Hepatocyte (in vitro differentiated cells): ENCODE measurements around the gene PRDM5. TPM values are rescaled to one million over a fixed set of nuclear protein-coding genes. Genes with fewer than 3 reads are reported as not detected.

ENCODE experiments used
- DNase-seq: peaks from one replicate; pipeline ENCODE4 v3.0.0-alpha.2; 2016; ENCODE audit warnings: low spot score
- H2AFZ ChIP-seq: fragments of 200-600 bp; sonication (generic); 2 replicates; pipeline ENCODE4 v1.6.0; 2016; ENCODE audit warnings: antibody characterized with exemption, mild to moderate bottlenecking
- H3K27ac ChIP-seq: fragments of 200-600 bp; sonication (generic); 2 replicates; pipeline ENCODE4 v1.5.1; 2016; ENCODE audit warnings: mild to moderate bottlenecking
- H3K27me3 ChIP-seq: fragments of 200-600 bp; sonication (generic); 2 replicates; pipeline ENCODE4 v1.6.1; 2016
- H3K36me3 ChIP-seq: fragments of 200-600 bp; sonication (generic); replicated peaks from 2 replicates; pipeline ENCODE4 v1.5.1; 2016; ENCODE audit warnings: low read depth; ENCODE audit not compliant: insufficient read depth
- H3K4me1 ChIP-seq: fragments of 200-600 bp; sonication (generic); 2 replicates; pipeline ENCODE4 v1.5.1; 2016; ENCODE audit warnings: mild to moderate bottlenecking, moderate library complexity; ENCODE audit not compliant: insufficient read depth
- H3K4me2 ChIP-seq: fragments of 200-600 bp; sonication (generic); 2 replicates; pipeline ENCODE4 v1.6.0; 2016
- H3K4me3 ChIP-seq: fragments of 200-600 bp; sonication (generic); 2 replicates; pipeline ENCODE4 v1.5.1; 2016; ENCODE audit warnings: mild to moderate bottlenecking
- H3K79me2 ChIP-seq: fragments of 200-600 bp; sonication (generic); 2 replicates; pipeline ENCODE4 v1.6.0; 2017; ENCODE audit warnings: mild to moderate bottlenecking
- H3K9me2 ChIP-seq: fragments of 200-600 bp; sonication (generic); replicated peaks from 2 replicates; pipeline ENCODE4 v1.6.0; 2017; ENCODE audit warnings: mild to moderate bottlenecking; ENCODE audit not compliant: insufficient read depth
- H3K9me3 ChIP-seq: fragments of 200-600 bp; sonication (generic); 2 replicates; pipeline ENCODE4 v1.5.1; 2016; ENCODE audit warnings: low read depth, mild to moderate bottlenecking
- H4K20me1 ChIP-seq: fragments of 200-600 bp; sonication (generic); 2 replicates; pipeline ENCODE4 v1.6.0; 2016; ENCODE audit warnings: mild to moderate bottlenecking; ENCODE audit not compliant: insufficient read depth, poor library complexity, severe bottlenecking
- CTCF ChIP-seq: fragments of 200-600 bp; sonication (generic); IDR thresholded peaks from 2 replicates; pipeline ENCODE4 v1.5.1; 2016; ENCODE audit warnings: antibody characterized with exemption, mild to moderate bottlenecking; ENCODE audit not compliant: poor library complexity
- EZH2 ChIP-seq: fragments of 200-600 bp; sonication (generic); IDR thresholded peaks from 2 replicates; pipeline ENCODE4 v1.6.1; 2016; ENCODE audit warnings: antibody characterized with exemption, mild to moderate bottlenecking, borderline replicate concordance
- EZH2phosphoT487 ChIP-seq: fragments of 200-600 bp; sonication (generic); IDR thresholded peaks from one replicate; pipeline ENCODE4 v1.6.1; 2018; ENCODE audit warnings: antibody characterized with exemption, mild to moderate bottlenecking, low read depth, moderate library complexity; ENCODE audit not compliant: unreplicated experiment, severe bottlenecking
- WGBS: methylation state at CpG from one replicate; pipeline ENCODE4 v1.1.6; 2016; ENCODE audit warnings: low lambda C conversion rate; ENCODE audit errors: missing lambda C conversion rate; 5-methylcytosine and 5-hydroxymethylcytosine counted together
- polyA plus RNA-seq: library from polyadenylated mRNA; unstranded; fragments of >200 nt; fragmentation: Nextera tagmentation; extraction: Ambion mirVana; gene quantifications from 2 replicates; pipeline ENCODE4 v1.2.1, GENCODE V29; 2016
- total RNA-seq: library from RNA; depleted of rRNA; stranded (reverse); fragments of >200 nt; gene quantifications from 2 replicates; pipeline ENCODE4 v1.2.3, GENCODE V29; 2014

The PRDM5 gene
- total and polyA plus RNA-seq, 2 experiments from 2014 or later = 4.2 to 21.2 TPM

- no peak overlapping the region for H2AFZ ChIP-seq
- H3K4me1 ChIP-seq = peaks cover 4% of the 10 kb centered on the region
- no peaks in the 10 kb centered on the region for H3K36me3 ChIP-seq
- no peak overlapping the region for H3K4me3 ChIP-seq
- H4K20me1 ChIP-seq = no peaks in the 10 kb centered on the region
- WGBS = 74% methylated on average over 2 of the region's 2 CpGs
- H3K9me2 ChIP-seq = no peaks in the 10 kb centered on the region
- H3K79me2 ChIP-seq = no peaks in the 10 kb centered on the region
- H3K4me2 ChIP-seq = no peak overlapping the region
- H3K9me3 ChIP-seq = no peaks in the 10 kb centered on the region
- TF ChIP-seq EZH2 (no peak), EZH2phosphoT487 (no peak), CTCF (no peak)
- H3K27me3 ChIP-seq = no peaks in the 10 kb centered on the region
- DNase-seq = no peak
- no peak overlapping the region for H3K27ac ChIP-seq
These were observed 57.6 kb downstream of the PRDM5 start for GRCh38 chr4:120864969-120865368.

- no peaks in the 10 kb centered on the region for H3K9me2 ChIP-seq
- H3K9me3 ChIP-seq = no peaks in the 10 kb centered on the region
- no peaks in the 10 kb centered on the region for H3K4me1 ChIP-seq
- no peak overlapping the region for H3K4me3 ChIP-seq
- no peak overlapping the region for H3K4me2 ChIP-seq
- H3K27me3 ChIP-seq = no peaks in the 10 kb centered on the region
- H4K20me1 ChIP-seq = no peaks in the 10 kb centered on the region
- H2AFZ ChIP-seq = no peak overlapping the region
- no peaks in the 10 kb centered on the region for H3K79me2 ChIP-seq
- no peak for TF ChIP-seq EZH2phosphoT487
- no peak for TF ChIP-seq EZH2
- TF ChIP-seq CTCF = no peak
- DNase-seq = no peak
- 78% methylated on average over 2 of the region's 2 CpGs for WGBS
- H3K27ac ChIP-seq = no peak overlapping the region
- no peaks in the 10 kb centered on the region for H3K36me3 ChIP-seq
These were observed 60.1 kb downstream of the PRDM5 start for GRCh38 chr4:120862432-120862831.

DNA sequence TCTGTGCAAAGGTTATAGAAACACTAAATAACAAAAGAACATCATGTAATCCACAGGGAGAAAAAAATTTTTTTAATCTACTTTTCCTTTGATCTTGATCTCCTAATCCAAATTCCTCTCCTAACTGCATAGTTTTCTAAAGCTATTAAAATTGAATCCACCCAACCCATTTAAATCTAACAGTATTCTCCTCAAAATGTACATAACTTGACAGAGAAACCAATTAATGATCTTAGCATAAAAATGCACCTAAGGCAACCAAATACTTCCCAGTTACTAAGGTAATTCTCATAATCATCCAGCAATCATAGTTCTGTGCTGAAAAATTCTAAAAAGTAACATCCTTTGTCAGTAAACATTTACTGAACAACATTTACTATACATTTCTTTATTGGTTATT, 60.7 kb downstream of the PRDM5 start:
- no peak for DNase-seq
- no peaks in the 10 kb centered on the region for H3K36me3 ChIP-seq
- H2AFZ ChIP-seq = no peak overlapping the region
- H3K27me3 ChIP-seq = no peaks in the 10 kb centered on the region
- no peaks in the 10 kb centered on the region for H4K20me1 ChIP-seq
- TF ChIP-seq CTCF (no peak), EZH2phosphoT487 (no peak), EZH2 (no peak)
- H3K4me2 ChIP-seq = no peak overlapping the region
- no peaks in the 10 kb centered on the region for H3K9me3 ChIP-seq
- H3K4me3 ChIP-seq = no peak overlapping the region
- H3K27ac ChIP-seq = no peak overlapping the region
- H3K79me2 ChIP-seq = no peaks in the 10 kb centered on the region
- no peaks in the 10 kb centered on the region for H3K4me1 ChIP-seq
- H3K9me2 ChIP-seq = no peaks in the 10 kb centered on the region

GRCh38 chr4:120858776-120859175, 63.8 kb downstream of the PRDM5 start:
- no peaks in the 10 kb centered on the region for H3K9me3 ChIP-seq
- H4K20me1 ChIP-seq = no peaks in the 10 kb centered on the region
- 72% methylated on average over 3 of the region's 3 CpGs for WGBS

More at GRCh38 chr4:120858776-120859175, 63.8 kb downstream of the PRDM5 start:
- no peaks in the 10 kb centered on the region for H3K36me3 ChIP-seq
- H2AFZ ChIP-seq = no peak overlapping the region
- no peaks in the 10 kb centered on the region for H3K4me1 ChIP-seq
- no peak for DNase-seq
- H3K4me2 ChIP-seq = no peak overlapping the region
- H3K27ac ChIP-seq = no peak overlapping the region
- no peaks in the 10 kb centered on the region for H3K27me3 ChIP-seq
- H3K4me3 ChIP-seq = no peak overlapping the region
- H3K9me2 ChIP-seq = no peaks in the 10 kb centered on the region
- TF ChIP-seq EZH2phosphoT487 (no peak), CTCF (no peak), EZH2 (no peak)
- H3K79me2 ChIP-seq = no peaks in the 10 kb centered on the region
